Measurements from ENCODE around the gene ADAMTS6.

Gene ADAMTS6

DNA sequence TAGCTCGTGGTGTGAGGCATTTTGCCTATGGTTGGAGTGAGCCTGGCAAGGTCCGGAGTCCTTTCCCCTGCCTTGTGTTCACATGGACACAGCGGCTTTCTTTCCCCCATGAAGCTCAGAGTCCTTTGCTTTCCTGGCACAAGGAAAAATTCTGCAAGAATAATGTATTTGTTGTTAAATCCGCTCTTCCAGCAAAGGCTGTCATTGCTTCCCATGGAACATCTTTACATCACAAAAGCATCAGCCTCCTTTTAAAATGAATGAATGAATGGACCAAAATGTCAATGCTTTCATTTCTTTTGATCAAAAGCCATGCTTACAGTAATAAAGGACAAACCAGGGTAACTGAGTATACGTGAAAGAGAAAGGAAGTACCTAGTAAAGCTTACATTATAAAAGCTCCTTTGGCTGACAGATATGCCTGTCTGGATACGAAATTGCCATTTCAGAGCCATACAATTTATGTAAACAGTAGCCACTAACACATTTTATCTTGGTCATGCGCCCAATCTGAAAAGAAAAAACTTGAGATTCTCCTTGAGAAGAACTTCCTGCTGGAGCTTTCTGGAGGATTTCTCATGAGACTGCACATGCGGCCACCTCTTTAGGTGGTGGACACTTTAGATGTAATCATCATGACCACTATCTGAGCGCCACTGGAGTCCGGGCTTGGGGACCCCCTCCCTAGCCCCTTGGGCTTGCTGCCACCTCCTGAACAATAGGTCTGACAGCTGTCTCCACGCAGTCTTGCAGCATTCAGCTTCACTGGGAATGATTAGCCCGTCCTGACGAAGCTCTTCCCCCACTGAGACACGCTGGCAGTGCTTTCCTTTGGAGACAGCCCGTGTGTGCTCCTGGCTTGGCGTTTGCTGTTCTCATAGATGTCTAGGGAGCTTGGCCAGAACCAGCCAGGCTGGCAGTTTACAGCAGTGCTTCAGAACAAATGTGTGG is 355.9 kb downstream of the ADAMTS6 start:
- no peak for DNase-seq (ENCODE audit: low spot score)
- TF ChIP-seq, protein P1, sequence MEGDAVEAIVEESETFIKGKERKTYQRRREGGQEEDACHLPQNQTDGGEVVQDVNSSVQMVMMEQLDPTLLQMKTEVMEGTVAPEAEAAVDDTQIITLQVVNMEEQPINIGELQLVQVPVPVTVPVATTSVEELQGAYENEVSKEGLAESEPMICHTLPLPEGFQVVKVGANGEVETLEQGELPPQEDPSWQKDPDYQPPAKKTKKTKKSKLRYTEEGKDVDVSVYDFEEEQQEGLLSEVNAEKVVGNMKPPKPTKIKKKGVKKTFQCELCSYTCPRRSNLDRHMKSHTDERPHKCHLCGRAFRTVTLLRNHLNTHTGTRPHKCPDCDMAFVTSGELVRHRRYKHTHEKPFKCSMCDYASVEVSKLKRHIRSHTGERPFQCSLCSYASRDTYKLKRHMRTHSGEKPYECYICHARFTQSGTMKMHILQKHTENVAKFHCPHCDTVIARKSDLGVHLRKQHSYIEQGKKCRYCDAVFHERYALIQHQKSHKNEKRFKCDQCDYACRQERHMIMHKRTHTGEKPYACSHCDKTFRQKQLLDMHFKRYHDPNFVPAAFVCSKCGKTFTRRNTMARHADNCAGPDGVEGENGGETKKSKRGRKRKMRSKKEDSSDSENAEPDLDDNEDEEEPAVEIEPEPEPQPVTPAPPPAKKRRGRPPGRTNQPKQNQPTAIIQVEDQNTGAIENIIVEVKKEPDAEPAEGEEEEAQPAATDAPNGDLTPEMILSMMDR (IDR thresholded peaks at IDR 0.05; ENCODE audit: extremely low read depth, missing control alignments) = no peak

- no peak for DNase-seq (ENCODE audit: low spot score)
- TF ChIP-seq, protein P1 (IDR thresholded peaks at IDR 0.05; ENCODE audit: extremely low read depth, missing control alignments) = no peak
These were observed 359.8 kb downstream of the ADAMTS6 start for GRCh38 chr5:65121880-65122436.

GRCh38 chr5:65120371-65120967 is 361.3 kb downstream of the ADAMTS6 start:
- TF ChIP-seq, protein P1 (IDR thresholded peaks at IDR 0.05; ENCODE audit: extremely low read depth, missing control alignments) = no peak

GRCh38 chr5:65117525-65117924 is 364.2 kb downstream of the ADAMTS6 start:
- no peak for DNase-seq (ENCODE audit: low spot score)
- TF ChIP-seq, protein P1 (IDR thresholded peaks at IDR 0.05; ENCODE audit: extremely low read depth, missing control alignments) = no peak

More at GRCh38 chr5:65120371-65120967, 361.3 kb downstream of the ADAMTS6 start:
- no peak for DNase-seq (ENCODE audit: low spot score)

- no peak for DNase-seq (ENCODE audit: low spot score)
- TF ChIP-seq, protein P1 (IDR thresholded peaks at IDR 0.05; ENCODE audit: extremely low read depth, missing control alignments) = no peak
These were observed 367.9 kb downstream of the ADAMTS6 start for GRCh38 chr5:65113771-65114170.

DNA sequence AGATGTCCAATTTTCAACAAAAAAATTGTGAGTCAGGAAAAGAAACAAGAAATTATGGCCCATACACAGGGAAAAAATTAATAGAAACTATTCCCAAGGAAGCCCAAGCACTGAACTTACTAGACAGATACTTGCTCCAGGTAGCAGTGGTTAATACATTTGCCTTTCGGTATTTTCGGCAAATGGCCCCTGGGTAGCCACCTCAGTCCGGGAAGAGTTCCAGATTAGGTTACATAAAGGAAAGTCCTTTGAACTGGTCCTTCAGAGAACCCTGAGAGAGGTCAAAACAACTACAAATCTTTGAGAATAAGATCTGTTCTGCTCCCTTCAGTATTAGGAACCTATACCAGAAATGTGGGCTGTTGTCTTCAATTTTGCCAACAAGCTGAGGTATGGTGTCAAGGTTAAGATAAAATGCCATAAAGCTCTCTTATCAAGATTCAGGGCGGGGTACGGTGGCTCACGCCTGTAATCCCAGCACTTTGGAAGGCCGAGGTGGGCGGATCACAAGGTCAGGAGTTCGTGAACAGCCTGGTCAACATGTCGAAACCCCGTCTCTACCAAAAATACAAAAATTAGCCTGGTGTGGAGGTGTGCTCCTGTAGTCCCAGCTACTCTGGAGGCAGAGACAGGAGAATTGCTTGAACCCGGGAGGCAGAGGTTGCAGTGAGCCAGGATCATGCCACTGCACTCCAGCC is 369.6 kb downstream of the ADAMTS6 start:
- no peak for DNase-seq (ENCODE audit: low spot score)
- TF ChIP-seq, protein P1 (IDR thresholded peaks at IDR 0.05; ENCODE audit: extremely low read depth, missing control alignments) = no peak
